MM.1S (cell line): ENCODE measurements around the gene DTX1.

Experiments used
- CTCF ChIP-seq: fragments of 300-600 bp; sonication (generic); IDR thresholded peaks from 2 replicates; pipeline ENCODE4 v1.5.1; 2016; ENCODE audit warnings: antibody characterized with exemption, low read length, mixed read lengths
- EZH2 ChIP-seq: fragments of 300-600 bp; sonication (generic); optimal IDR thresholded peaks from 2 replicates; pipeline ENCODE3; 2017; ENCODE audit warnings: low read depth, mild to moderate bottlenecking, antibody characterized with exemption, low read length, mixed read lengths
- EZH2phosphoT487 ChIP-seq: fragments of 300-600 bp; sonication (generic); IDR thresholded peaks from 2 replicates; pipeline ENCODE4 v1.6.1; 2018; ENCODE audit warnings: antibody characterized with exemption, low read length

- TF ChIP-seq CTCF (no peak), EZH2 (no peak), EZH2phosphoT487 (no peak)
Observed at GRCh38 chr12:113077057-113077858, 20.7 kb downstream of the DTX1 start.
